HAP-1 (cell line): ENCODE results near the gene DPP4.

ENCODE experiments used
- DNase-seq, 2 experiments: peaks; one replicate each; pipeline ENCODE4 v3.0.0-alpha.2; 2016 to 2020; ENCODE audit warnings: low spot score in 2 of 2
- H3K27me3 ChIP-seq: fragments of 250-450 bp; sonication (Bioruptor Pico); 2 replicates; pipeline ENCODE4 v1.5.1; 2020; ENCODE audit warnings: low read depth, mild to moderate bottlenecking, moderate library complexity
- H3K36me3 ChIP-seq: fragments of 250-450 bp; sonication (Bioruptor Pico); replicated peaks from 2 replicates; pipeline ENCODE4 v1.5.1; 2020; ENCODE audit warnings: mild to moderate bottlenecking
- H3K4me1 ChIP-seq: fragments of 250-450 bp; sonication (Bioruptor Pico); 2 replicates; pipeline ENCODE4 v1.5.1; 2020; ENCODE audit warnings: mild to moderate bottlenecking
- H3K4me3 ChIP-seq: fragments of 250-450 bp; sonication (Bioruptor Pico); 2 replicates; pipeline ENCODE4 v1.5.1; 2020; ENCODE audit warnings: mild to moderate bottlenecking, moderate library complexity
- H3K9me3 ChIP-seq: fragments of 250-450 bp; sonication (Bioruptor Pico); 2 replicates; pipeline ENCODE4 v1.5.1; 2020; ENCODE audit warnings: mild to moderate bottlenecking, moderate library complexity
- in situ Hi-C: fragments of 300-500 bp; cut with MboI; formaldehyde crosslinking; loops from 3 replicates; pipeline ENCODE4 v1.14.3; 2020; ENCODE audit warnings: low sequenced_read_pairs, inconsistent platforms, mixed read lengths

The DPP4 gene

GRCh38 chr2:162100579-162100978, 26.6 kb upstream of the DPP4 start:
- Histone ChIP-seq H3K4me1 (no peaks in the 10 kb centered on the region), H3K27me3 (no peaks in the 10 kb centered on the region), H3K4me3 (no peak overlapping the region), H3K36me3 (no peaks in the 10 kb centered on the region), H3K9me3 (no peaks in the 10 kb centered on the region)
- in situ Hi-C loops: loop anchor here (25.0 kb wide), 1 partner anchor 88 kb away; no protein-coding TSS in a partner anchor
- DNase-seq: no peak

DNA sequence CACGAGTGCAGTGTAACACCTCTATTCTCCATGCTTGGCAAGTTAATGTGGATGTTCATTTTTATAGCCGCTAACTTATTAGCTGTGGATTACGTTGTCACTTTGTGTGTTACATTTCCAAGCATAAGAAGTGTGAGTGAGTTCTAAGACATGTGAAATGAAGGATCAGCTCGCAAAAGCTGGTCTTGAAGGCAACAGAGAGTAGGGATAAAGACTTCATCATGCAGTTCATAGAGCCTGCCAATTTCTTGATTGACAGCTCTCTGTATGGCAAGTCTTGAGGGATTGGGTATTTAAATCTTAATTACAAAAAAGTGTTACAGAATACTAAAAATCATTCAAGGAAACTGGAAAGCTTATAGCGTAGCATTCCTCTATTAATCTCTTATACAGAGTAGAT, 25.8 kb upstream of the DPP4 start:
- H3K4me1 ChIP-seq: no peaks in the 10 kb centered on the region
- H3K36me3 ChIP-seq: no peaks in the 10 kb centered on the region
- DNase-seq: no peak
- no peaks in the 10 kb centered on the region for H3K9me3 ChIP-seq
- in situ Hi-C loops: loop anchor here (25.0 kb wide), 1 partner anchor 88 kb away; no protein-coding TSS in a partner anchor
- no peaks in the 10 kb centered on the region for H3K27me3 ChIP-seq
- H3K4me3 ChIP-seq: no peak overlapping the region

- Histone ChIP-seq H3K4me3 (no peak overlapping the region), H3K27me3 (no peaks in the 10 kb centered on the region), H3K36me3 (no peaks in the 10 kb centered on the region), H3K4me1 (no peaks in the 10 kb centered on the region), H3K9me3 (no peaks in the 10 kb centered on the region)
- in situ Hi-C loops: no loop called here
- DNase-seq: no peak
Observed at GRCh38 chr2:162092658-162093556, 18.9 kb upstream of the DPP4 start.

GRCh38 chr2:162092008-162092390, 18.0 kb upstream of the DPP4 start:
- no peaks in the 10 kb centered on the region for H3K27me3 ChIP-seq
- no peak for DNase-seq
- H3K4me1 ChIP-seq: no peaks in the 10 kb centered on the region
- in situ Hi-C loops: no loop called here
- no peaks in the 10 kb centered on the region for H3K9me3 ChIP-seq
- H3K4me3 ChIP-seq: no peak overlapping the region
- H3K36me3 ChIP-seq: no peaks in the 10 kb centered on the region

DNA sequence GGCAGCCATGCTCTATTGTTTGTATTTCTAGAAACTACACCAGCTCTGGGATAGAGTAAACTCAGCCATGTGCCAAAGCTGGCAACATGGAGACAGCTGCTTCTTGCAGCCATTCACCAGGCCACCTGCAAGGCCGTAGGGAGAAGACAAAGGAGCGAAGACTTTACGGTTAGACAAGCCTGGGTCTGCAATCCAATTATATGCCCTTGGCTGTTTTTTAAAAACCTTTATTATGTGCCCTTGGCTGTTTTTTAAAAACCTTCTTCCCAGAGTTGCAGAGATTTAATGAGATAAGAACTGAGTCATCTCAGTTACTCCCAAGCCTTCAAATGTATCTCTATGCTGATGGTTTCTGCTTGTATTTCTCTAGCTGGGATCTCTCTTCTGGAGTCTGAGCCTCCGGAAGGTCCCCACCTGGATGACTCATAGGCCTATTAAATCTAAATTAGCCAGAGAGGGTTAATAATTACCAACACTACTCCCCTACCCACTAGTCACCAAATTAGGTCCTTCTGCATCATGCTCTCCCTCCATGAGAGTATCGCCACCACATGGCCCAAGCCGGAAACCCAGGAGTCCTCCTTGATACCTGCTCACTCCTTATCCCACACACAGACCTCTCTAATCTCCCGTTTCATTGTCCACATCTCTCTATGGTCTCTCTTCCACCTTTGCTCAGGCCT, 17.5 kb upstream of the DPP4 start:
- DNase-seq: peak in 1 of 2 experiments; percentile 30
- H3K4me3 ChIP-seq: no peak overlapping the region
- in situ Hi-C loops: no loop called here
- no peaks in the 10 kb centered on the region for H3K9me3 ChIP-seq
- H3K36me3 ChIP-seq: no peaks in the 10 kb centered on the region
- H3K4me1 ChIP-seq: no peaks in the 10 kb centered on the region
- H3K27me3 ChIP-seq: no peaks in the 10 kb centered on the region

DNA sequence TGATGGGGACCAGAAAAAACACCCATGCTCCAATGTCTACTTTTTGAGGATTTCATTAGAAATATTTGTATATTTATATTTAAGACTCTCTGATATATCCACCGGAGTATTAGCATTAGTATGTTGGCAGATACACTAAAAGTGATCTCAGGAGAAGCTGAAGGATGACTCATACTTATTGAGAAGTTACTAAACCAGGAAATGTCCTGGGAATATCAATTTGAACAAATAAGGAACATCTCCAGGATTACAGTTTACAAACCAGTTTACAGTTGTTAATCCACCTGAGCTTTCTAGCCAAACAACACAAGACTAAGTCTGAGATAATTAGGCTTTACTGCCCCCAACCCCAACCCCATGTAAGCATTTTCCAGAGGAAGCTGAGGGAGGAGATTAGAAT, 16.1 kb upstream of the DPP4 start:
- no peaks in the 10 kb centered on the region for H3K9me3 ChIP-seq
- in situ Hi-C loops: no loop called here
- no peaks in the 10 kb centered on the region for H3K4me1 ChIP-seq

DNA sequence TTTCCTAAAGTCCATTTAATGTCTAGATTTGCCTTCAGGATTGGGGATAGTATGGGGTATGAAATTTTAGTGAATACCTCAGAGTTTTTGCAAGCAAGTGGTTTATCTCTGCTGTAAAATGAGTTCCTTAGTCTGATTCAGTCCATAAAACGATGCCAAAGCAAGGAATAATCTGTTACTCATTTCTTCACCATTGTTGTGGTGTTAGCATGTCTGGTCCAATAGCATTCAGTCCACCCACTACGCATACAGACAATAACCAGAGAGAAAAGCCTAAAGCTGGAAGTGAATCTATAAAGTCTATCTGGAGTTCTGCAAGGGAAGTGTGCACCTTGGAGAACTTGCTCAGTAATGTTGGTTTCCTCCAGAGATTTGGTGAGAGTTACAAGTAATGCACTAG, 12.9 kb upstream of the DPP4 start:
- H3K36me3 ChIP-seq: no peaks in the 10 kb centered on the region
- H3K9me3 ChIP-seq: no peaks in the 10 kb centered on the region
- no peak for DNase-seq
- H3K4me3 ChIP-seq: no peak overlapping the region
- in situ Hi-C loops: no loop called here
- no peaks in the 10 kb centered on the region for H3K4me1 ChIP-seq
- H3K27me3 ChIP-seq: no peaks in the 10 kb centered on the region

More for the DNA sequence above, 16.1 kb upstream of the DPP4 start:
- Histone ChIP-seq H3K27me3 (no peaks in the 10 kb centered on the region), H3K4me3 (no peak overlapping the region), H3K36me3 (no peaks in the 10 kb centered on the region)
- no peak for DNase-seq

- in situ Hi-C loops: no loop called here
- H3K4me3 ChIP-seq: no peak overlapping the region
Observed at GRCh38 chr2:162085090-162085891, 11.3 kb upstream of the DPP4 start.

GRCh38 chr2:162084536-162084935, 10.5 kb upstream of the DPP4 start:
- H3K4me1 ChIP-seq: no peaks in the 10 kb centered on the region
- H3K36me3 ChIP-seq: no peaks in the 10 kb centered on the region
- no peaks in the 10 kb centered on the region; the same call in 1 of the 2 replicates for H3K9me3 ChIP-seq
- in situ Hi-C loops: no loop called here
- no peaks in the 10 kb centered on the region for H3K27me3 ChIP-seq
- no peak for DNase-seq
- H3K4me3 ChIP-seq: no peak overlapping the region

More at GRCh38 chr2:162085090-162085891, 11.3 kb upstream of the DPP4 start:
- Histone ChIP-seq H3K4me1 (no peaks in the 10 kb centered on the region), H3K9me3 (no peaks in the 10 kb centered on the region), H3K27me3 (no peaks in the 10 kb centered on the region), H3K36me3 (no peaks in the 10 kb centered on the region)
- DNase-seq: no peak

DNA sequence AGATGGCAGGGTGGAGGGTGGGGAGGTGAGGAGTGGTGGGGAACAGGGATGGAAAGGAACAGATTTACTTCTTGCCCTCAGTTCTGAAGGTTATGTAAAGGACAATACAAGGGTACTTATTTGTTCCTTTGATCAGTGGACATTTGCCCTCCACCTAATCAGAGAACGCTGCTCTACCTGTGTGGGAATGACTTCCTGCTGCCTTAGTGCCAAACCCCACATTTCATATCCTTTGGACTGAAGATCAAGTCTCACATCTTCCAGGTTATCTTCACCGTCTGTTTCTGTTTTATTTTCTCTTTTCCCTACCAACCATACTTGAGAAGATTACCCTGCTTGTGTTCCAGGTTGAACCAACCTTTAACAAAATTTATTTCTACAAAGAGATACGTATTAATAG, 8.7 kb upstream of the DPP4 start:
- Histone ChIP-seq H3K27me3 (no peaks in the 10 kb centered on the region), H3K4me3 (no peak overlapping the region), H3K4me1 (no peaks in the 10 kb centered on the region), H3K36me3 (no peaks in the 10 kb centered on the region), H3K9me3 (no peaks in the 10 kb centered on the region; the same call in 1 of the 2 replicates)
- in situ Hi-C loops: no loop called here
- DNase-seq: no peak

- in situ Hi-C loops: no loop called here
- H3K27me3 ChIP-seq: no peaks in the 10 kb centered on the region
- H3K9me3 ChIP-seq: no peaks in the 10 kb centered on the region; the same call in 1 of the 2 replicates
- no peak overlapping the region for H3K4me3 ChIP-seq
- no peak for DNase-seq
- no peaks in the 10 kb centered on the region for H3K4me1 ChIP-seq
- no peaks in the 10 kb centered on the region for H3K36me3 ChIP-seq
Observed at GRCh38 chr2:162082036-162082435, 8.0 kb upstream of the DPP4 start.

DNA sequence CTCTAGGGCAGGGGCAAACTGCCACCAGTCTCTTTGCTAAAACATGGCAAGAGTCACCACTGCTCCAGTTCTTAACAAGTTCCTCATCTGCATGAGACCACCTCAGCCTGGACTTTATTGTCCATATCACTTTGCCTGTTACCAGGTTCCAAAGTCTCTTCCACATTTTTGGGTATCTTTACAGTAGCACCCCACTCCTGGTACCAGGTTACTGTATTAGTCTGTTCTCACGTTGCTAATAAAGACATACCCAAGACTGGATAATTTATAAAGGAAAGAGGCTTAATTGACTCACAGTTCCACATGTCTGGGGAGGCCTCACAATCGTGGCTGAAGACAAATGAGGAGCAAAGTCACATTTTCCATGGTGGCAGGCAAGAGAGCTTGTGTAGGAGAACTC, 5.5 kb upstream of the DPP4 start:
- in situ Hi-C loops: no loop called here
- no peak for DNase-seq
- H3K4me3 ChIP-seq: no peak overlapping the region
- H3K9me3 ChIP-seq: no peaks in the 10 kb centered on the region; the same call in 1 of the 2 replicates
- H3K27me3 ChIP-seq: no peaks in the 10 kb centered on the region
- H3K36me3 ChIP-seq: no peaks in the 10 kb centered on the region
- H3K4me1 ChIP-seq: peaks cover 5% of the 10 kb centered on the region

DNA sequence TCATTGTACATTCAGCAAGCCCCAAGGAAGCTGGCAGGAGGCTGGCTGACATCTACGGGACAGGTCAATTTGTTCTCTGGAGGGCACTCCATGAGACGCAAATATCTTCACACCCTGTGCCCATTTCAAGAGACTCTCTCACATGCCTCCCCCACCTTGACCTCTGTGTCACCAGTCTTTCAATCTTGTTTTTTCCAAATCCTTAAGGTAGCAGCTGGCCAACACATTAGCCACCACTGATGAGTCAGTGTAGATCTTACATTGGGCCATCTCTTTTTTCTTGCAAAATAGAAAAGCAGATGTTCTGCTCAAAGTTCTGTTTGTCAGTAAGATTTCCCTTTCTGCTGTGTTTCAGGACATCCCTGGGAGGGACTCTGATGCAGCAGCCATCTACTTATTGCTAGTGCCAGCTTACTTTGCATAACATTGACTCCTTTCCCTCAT, 1.7 kb upstream of the DPP4 start:
- peaks cover 8% of the 10 kb centered on the region for H3K4me1 ChIP-seq
- DNase-seq: no peak
- no peaks in the 10 kb centered on the region for H3K36me3 ChIP-seq
- H3K4me3 ChIP-seq: no peak overlapping the region
- in situ Hi-C loops: no loop called here
- H3K27me3 ChIP-seq: peaks cover 7% of the 10 kb centered on the region; the same call in 1 of the 2 replicates
- H3K9me3 ChIP-seq: no peaks in the 10 kb centered on the region; the same call in 1 of the 2 replicates
